PC-9 (cell line): Measurements from ENCODE around the gene ADARB2. TPM values are rescaled to one million over a fixed set of nuclear protein-coding genes. Genes with fewer than 3 reads are reported as not detected.

Experiments
- BruUV-seq: library from RNA; stranded (reverse); fragments of 400-500 nt; replicated peaks from 2 replicates; lab custom pipeline; 2021; lab: Mats Ljungman, UMichigan
- CTCF ChIA-PET: fragments of 300-600 bp; sonication (Branson Sonifier 250); formaldehyde crosslinking; loops from one replicate; lab custom pipeline; 2022; ENCODE audit warnings: antibody characterized with exemption; lab: Charles Lee
- POLR2A ChIA-PET: fragments of 300-600 bp; sonication (Branson Sonifier 250); formaldehyde crosslinking; loops from one replicate; lab custom pipeline; 2022; ENCODE audit warnings: antibody characterized with exemption; ENCODE audit not compliant: unreplicated experiment; lab: Charles Lee
- DNase-seq, 2 experiments: peaks; one replicate each; pipeline versions ENCODE4 v3.0.0 to v3.0.0-alpha.2; 2015 to 2022; ENCODE audit warnings: mixed read lengths in 1 of 2
- H2AFZ ChIP-seq: fragments of 200-600 bp; sonication (generic); 2 replicates; pipeline ENCODE4 v1.8.1; 2017; ENCODE audit warnings: antibody characterized with exemption
- H3F3A ChIP-seq: fragments of 200-600 bp; sonication (generic); 2 replicates; pipeline ENCODE4 v1.8.1; 2017; ENCODE audit warnings: antibody characterized with exemption, mild to moderate bottlenecking, low read depth; ENCODE audit not compliant: insufficient read depth
- H3K27ac ChIP-seq: fragments of 200-600 bp; sonication (generic); 2 replicates; pipeline ENCODE4 v1.6.1; 2016; ENCODE audit warnings: mixed run types
- H3K27me3 ChIP-seq: fragments of 200-600 bp; sonication (generic); 2 replicates; pipeline ENCODE4 v1.6.1; 2016; ENCODE audit warnings: low read depth, mixed run types; ENCODE audit not compliant: insufficient read depth
- H3K36me3 ChIP-seq: fragments of 200-600 bp; sonication (generic); 2 replicates; pipeline ENCODE4 v1.6.1; 2016; ENCODE audit warnings: low read depth, mixed run types
- H3K4me1 ChIP-seq: fragments of 200-600 bp; sonication (generic); replicated peaks from 2 replicates; pipeline ENCODE4 v1.6.1; 2016; ENCODE audit warnings: mixed run types; ENCODE audit not compliant: insufficient read depth
- H3K4me2 ChIP-seq: fragments of 200-600 bp; sonication (generic); 2 replicates; pipeline ENCODE4 v1.6.1; 2017; ENCODE audit warnings: mixed run types
- H3K4me3 ChIP-seq: fragments of 200-600 bp; sonication (generic); 2 replicates; pipeline ENCODE4 v1.6.1; 2016; ENCODE audit warnings: mixed run types
- H3K79me2 ChIP-seq: fragments of 200-600 bp; sonication (generic); 2 replicates; pipeline ENCODE4 v1.6.1; 2017; ENCODE audit warnings: low read depth, mixed run types
- H3K9me2 ChIP-seq: fragments of 200-600 bp; sonication (generic); 2 replicates; pipeline ENCODE4 v1.8.1; 2017; ENCODE audit warnings: mild to moderate bottlenecking; ENCODE audit not compliant: insufficient read depth
- H3K9me3 ChIP-seq: fragments of 200-600 bp; sonication (generic); 2 replicates; pipeline ENCODE4 v1.8.1; 2016; ENCODE audit warnings: low read depth; ENCODE audit not compliant: insufficient read depth
- H4K20me1 ChIP-seq: fragments of 200-600 bp; sonication (generic); 2 replicates; pipeline ENCODE4 v1.8.1; 2017; ENCODE audit not compliant: insufficient read depth
- CTCF ChIP-seq: fragments of 200-600 bp; sonication (generic); conservative IDR thresholded peaks from 2 replicates; pipeline ENCODE4 v1.6.1; 2017; ENCODE audit warnings: mixed run types, antibody characterized with exemption, mild to moderate bottlenecking, moderate library complexity
- EZH2 ChIP-seq: fragments of 200-600 bp; sonication (generic); IDR thresholded peaks from 2 replicates; pipeline ENCODE4 v1.8.0; 2017; ENCODE audit warnings: antibody characterized with exemption, low read depth
- intact Hi-C: fragments of 100-400 bp; cut with micrococcal nuclease; formaldehyde crosslinking; loops from one replicate; pipeline ENCODE4 v1.10.0; 2022; ENCODE audit not compliant: unreplicated experiment
- total RNA-seq: library from RNA; stranded (reverse); gene quantifications from 2 replicates; pipeline ENCODE4 v1.2.3, GENCODE V29; 2021

The ADARB2 gene
- total RNA-seq, 1 experiment from 2014 or later: not detected

- no peak for TF ChIP-seq EZH2
- TF ChIP-seq CTCF: no peak
- H3K36me3 ChIP-seq: no peaks in the 10 kb centered on the region
- H3K79me2 ChIP-seq: no peaks in the 10 kb centered on the region
- BruUV-seq: no TSS peak
- intact Hi-C loops: no loop called here
- ChIA-PET POLR2A (no interaction called here), CTCF (no interaction called here)
- H3K4me1 ChIP-seq: no peaks in the 10 kb centered on the region
- no peak overlapping the region for H3K27ac ChIP-seq
- no peak overlapping the region for H2AFZ ChIP-seq
- H3K4me3 ChIP-seq: no peak overlapping the region
- H3K27me3 ChIP-seq: peaks cover 49% of the 10 kb centered on the region
- H3K9me3 ChIP-seq: no peaks in the 10 kb centered on the region
- DNase-seq: no peak
- H4K20me1 ChIP-seq: no peaks in the 10 kb centered on the region
- H3K4me2 ChIP-seq: no peak overlapping the region
- no peaks in the 10 kb centered on the region for H3F3A ChIP-seq
- no peaks in the 10 kb centered on the region for H3K9me2 ChIP-seq
Measured at GRCh38 chr10:1743141-1743540, 5.8 kb upstream of the ADARB2 start.

- Histone ChIP-seq H4K20me1 (no peaks in the 10 kb centered on the region), H3K4me1 (no peaks in the 10 kb centered on the region), H2AFZ (no peak overlapping the region), H3K36me3 (no peaks in the 10 kb centered on the region), H3F3A (no peaks in the 10 kb centered on the region), H3K79me2 (no peaks in the 10 kb centered on the region), H3K27ac (no peak overlapping the region), H3K27me3 (peaks cover 52% of the 10 kb centered on the region), H3K4me2 (no peak overlapping the region), H3K9me3 (no peaks in the 10 kb centered on the region), H3K9me2 (no peaks in the 10 kb centered on the region), H3K4me3 (no peak overlapping the region)
- POLR2A ChIA-PET: no interaction called here
- DNase-seq: no peak
- no TSS peak for BruUV-seq
- CTCF ChIA-PET: no interaction called here
- TF ChIP-seq CTCF: no peak
- no peak for TF ChIP-seq EZH2
- intact Hi-C loops: no loop called here
Measured at GRCh38 chr10:1741450-1741849, 4.1 kb upstream of the ADARB2 start.

- intact Hi-C loops: no loop called here
- Histone ChIP-seq H3K9me3 (no peaks in the 10 kb centered on the region), H3K79me2 (no peaks in the 10 kb centered on the region), H3K4me3 (no peak overlapping the region), H3K4me2 (no peak overlapping the region), H3K27me3 (peaks cover 66% of the 10 kb centered on the region), H3K4me1 (no peaks in the 10 kb centered on the region), H3K9me2 (no peaks in the 10 kb centered on the region), H4K20me1 (no peaks in the 10 kb centered on the region), H3K36me3 (no peaks in the 10 kb centered on the region), H3K27ac (no peak overlapping the region), H3F3A (no peaks in the 10 kb centered on the region), H2AFZ (no peak overlapping the region)
- no TSS peak for BruUV-seq
- POLR2A ChIA-PET: no interaction called here
- no peak for TF ChIP-seq EZH2
- TF ChIP-seq CTCF: no peak
- no peak for DNase-seq
- CTCF ChIA-PET: no interaction called here
Measured at GRCh38 chr10:1739751-1740150, 2.4 kb upstream of the ADARB2 start.
